ENCODE results near the gene GARS1.

DNA sequence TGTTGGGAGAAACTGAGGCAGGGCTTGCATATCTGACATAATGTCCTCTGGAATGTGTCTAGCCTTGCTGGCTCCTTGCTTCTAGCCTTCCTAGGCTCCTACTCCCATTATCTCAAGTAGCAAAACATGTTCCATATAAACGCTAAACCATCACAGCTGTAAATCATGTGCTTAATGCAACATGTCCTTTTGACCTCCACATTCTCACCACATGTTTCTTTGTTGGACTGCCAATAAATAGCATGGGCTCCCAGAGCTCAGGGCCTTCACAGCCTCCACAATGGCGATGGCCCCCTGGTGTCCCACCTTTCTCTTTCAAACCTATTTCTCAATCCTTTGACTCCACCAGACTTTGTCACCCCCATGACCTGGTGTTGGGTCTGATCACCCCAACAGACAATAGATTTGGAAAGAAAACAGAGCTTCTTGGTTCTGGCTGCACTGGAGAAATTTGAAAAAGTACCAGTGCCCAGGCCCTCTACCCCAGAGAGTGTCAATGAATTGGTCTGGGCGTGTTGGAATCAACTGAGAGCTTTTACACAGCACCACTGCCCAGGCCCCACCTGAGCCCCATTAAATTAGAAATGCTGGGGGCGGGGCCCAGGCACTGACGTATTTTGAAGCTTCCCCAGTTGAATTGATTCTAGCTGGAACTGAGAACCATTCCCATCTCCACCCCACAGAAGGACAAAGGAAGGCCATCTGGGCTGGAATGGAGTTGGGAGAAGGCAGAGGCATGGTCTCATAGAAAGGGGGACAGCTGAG is 48.7 kb upstream of the GARS1 start:
- TF ChIP-seq, protein P1, sequence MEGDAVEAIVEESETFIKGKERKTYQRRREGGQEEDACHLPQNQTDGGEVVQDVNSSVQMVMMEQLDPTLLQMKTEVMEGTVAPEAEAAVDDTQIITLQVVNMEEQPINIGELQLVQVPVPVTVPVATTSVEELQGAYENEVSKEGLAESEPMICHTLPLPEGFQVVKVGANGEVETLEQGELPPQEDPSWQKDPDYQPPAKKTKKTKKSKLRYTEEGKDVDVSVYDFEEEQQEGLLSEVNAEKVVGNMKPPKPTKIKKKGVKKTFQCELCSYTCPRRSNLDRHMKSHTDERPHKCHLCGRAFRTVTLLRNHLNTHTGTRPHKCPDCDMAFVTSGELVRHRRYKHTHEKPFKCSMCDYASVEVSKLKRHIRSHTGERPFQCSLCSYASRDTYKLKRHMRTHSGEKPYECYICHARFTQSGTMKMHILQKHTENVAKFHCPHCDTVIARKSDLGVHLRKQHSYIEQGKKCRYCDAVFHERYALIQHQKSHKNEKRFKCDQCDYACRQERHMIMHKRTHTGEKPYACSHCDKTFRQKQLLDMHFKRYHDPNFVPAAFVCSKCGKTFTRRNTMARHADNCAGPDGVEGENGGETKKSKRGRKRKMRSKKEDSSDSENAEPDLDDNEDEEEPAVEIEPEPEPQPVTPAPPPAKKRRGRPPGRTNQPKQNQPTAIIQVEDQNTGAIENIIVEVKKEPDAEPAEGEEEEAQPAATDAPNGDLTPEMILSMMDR (IDR thresholded peaks at IDR 0.05; ENCODE audit: low read length): no peak
- no peak for TF ChIP-seq EZH2 (IDR thresholded peaks at IDR 0.05; ENCODE audit: borderline replicate concordance, low read length)
